WTC11 (cell line): ENCODE measurements around the gene CTNNA3. TPM values are rescaled to one million over a fixed set of nuclear protein-coding genes. Genes with fewer than 3 reads are reported as not detected.

Experiments
- ATAC-seq: fragments of 200-7000 bp; cut with Tn5 transposase; 2 replicates; pipeline ENCODE4 v1.10.0; 2021; ENCODE audit warnings: mild to moderate bottlenecking, moderate library complexity
- CTCF ChIA-PET: fragments of 300-600 bp; sonication (Branson Sonifier 250); formaldehyde crosslinking; loops from one replicate; lab custom pipeline; 2021; ENCODE audit warnings: antibody characterized with exemption; lab: Charles Lee
- POLR2A ChIA-PET: fragments of 350-600 bp; sonication (Branson Sonifier 250); formaldehyde crosslinking; loops from one replicate; lab custom pipeline; 2021; ENCODE audit warnings: antibody characterized with exemption; lab: Charles Lee
- DNase-seq: peaks from one replicate; pipeline ENCODE4 v3.0.0; 2021; ENCODE audit warnings: low spot score
- H3K27ac Mint-ChIP-seq: 2 replicates; pipeline ENCODE4 v1.8.0; 2021; ENCODE audit warnings: mixed read lengths
- H3K27me3 Mint-ChIP-seq: 2 replicates; pipeline ENCODE4 v1.8.0; 2021; ENCODE audit warnings: low read depth, mild to moderate bottlenecking, moderate library complexity, mixed read lengths
- H3K36me3 Mint-ChIP-seq: 2 replicates; pipeline ENCODE4 v1.8.0; 2021; ENCODE audit warnings: mixed read lengths
- H3K4me1 Mint-ChIP-seq: 2 replicates; pipeline ENCODE4 v1.8.0; 2022; ENCODE audit warnings: mixed read lengths
- H3K4me3 Mint-ChIP-seq: 2 replicates; pipeline ENCODE4 v1.8.0; 2021; ENCODE audit warnings: mild to moderate bottlenecking, moderate library complexity, mixed read lengths
- H3K9me3 Mint-ChIP-seq: 2 replicates; pipeline ENCODE4 v1.8.0; 2021; ENCODE audit warnings: mixed read lengths
- ATF1 ChIP-seq: sonication (generic); formaldehyde crosslinking; IDR thresholded peaks from 2 replicates; pipeline ENCODE4 v1.8.1; 2023; ENCODE audit warnings: mild to moderate bottlenecking, moderate library complexity, missing genetic modification reagents
- CDX4 ChIP-seq: fragments of 250-450 bp; sonication (Bioruptor Pico); IDR thresholded peaks from 2 replicates; pipeline ENCODE4 v1.9.0; 2021; ENCODE audit warnings: moderate library complexity, mild to moderate bottlenecking, inconsistent platforms, borderline replicate concordance
- CTCF ChIP-seq: fragments of 200-600 bp; IDR thresholded peaks from 2 replicates; pipeline ENCODE4 v1.8.0; 2022; ENCODE audit warnings: antibody characterized with exemption
- ELF4 ChIP-seq: sonication (generic); formaldehyde crosslinking; IDR thresholded peaks from 2 replicates; pipeline ENCODE4 v1.8.1; 2022; ENCODE audit warnings: low read depth, mild to moderate bottlenecking, moderate library complexity, missing genetic modification reagents
- GTF2I ChIP-seq: fragments of 250-450 bp; sonication (Bioruptor Pico); conservative IDR thresholded peaks from 2 replicates; pipeline ENCODE4 v1.4.0; 2021; ENCODE audit warnings: mild to moderate bottlenecking
- IRF2 ChIP-seq: sonication (generic); formaldehyde crosslinking; IDR thresholded peaks from 2 replicates; pipeline ENCODE4 v1.8.0; 2022; ENCODE audit warnings: low read depth, missing genetic modification reagents, borderline replicate concordance
- JAZF1 ChIP-seq: fragments of 250-450 bp; sonication (Bioruptor Pico); IDR thresholded peaks from 2 replicates; pipeline ENCODE4 v1.9.0; 2021; ENCODE audit warnings: moderate library complexity, mild to moderate bottlenecking, inconsistent platforms
- MLX ChIP-seq: sonication (generic); formaldehyde crosslinking; IDR thresholded peaks from 2 replicates; pipeline ENCODE4 v1.8.1; 2023; ENCODE audit warnings: mild to moderate bottlenecking, missing genetic modification reagents, moderate library complexity
- NFATC4 ChIP-seq: fragments of 250-450 bp; sonication (Bioruptor Pico); IDR thresholded peaks from 2 replicates; pipeline ENCODE4 v1.9.0; 2021; ENCODE audit warnings: mild to moderate bottlenecking
- NR2C2 ChIP-seq: sonication (generic); formaldehyde crosslinking; IDR thresholded peaks from 2 replicates; pipeline ENCODE4 v1.8.0; 2022; ENCODE audit warnings: mild to moderate bottlenecking, missing genetic modification reagents
- OVOL2 ChIP-seq: fragments of 250-450 bp; sonication (Bioruptor Pico); IDR thresholded peaks from 2 replicates; pipeline ENCODE4 v1.9.0; 2021; ENCODE audit warnings: mild to moderate bottlenecking, borderline replicate concordance
- TEAD1 ChIP-seq: sonication (generic); formaldehyde crosslinking; IDR thresholded peaks from 2 replicates; pipeline ENCODE4 v1.8.0; 2022; ENCODE audit warnings: mild to moderate bottlenecking, missing genetic modification reagents
- USF2 ChIP-seq: sonication (generic); formaldehyde crosslinking; IDR thresholded peaks from 2 replicates; pipeline ENCODE4 v1.8.1; 2023; ENCODE audit warnings: mild to moderate bottlenecking, missing genetic modification reagents, moderate library complexity
- ZBTB43 ChIP-seq: sonication (generic); formaldehyde crosslinking; IDR thresholded peaks from 2 replicates; pipeline ENCODE4 v1.8.1; 2023; ENCODE audit warnings: mild to moderate bottlenecking, missing genetic modification reagents
- ZNF396 ChIP-seq: fragments of 250-450 bp; sonication (Bioruptor Pico); IDR thresholded peaks from 2 replicates; pipeline ENCODE4 v1.8.0; 2021; ENCODE audit warnings: mild to moderate bottlenecking, moderate library complexity, borderline replicate concordance
- ZNF671 ChIP-seq: fragments of 250-450 bp; sonication (Bioruptor Pico); IDR thresholded peaks from 2 replicates; pipeline ENCODE4 v1.8.0; 2021; ENCODE audit warnings: mild to moderate bottlenecking
- total RNA-seq: library from RNA; stranded (reverse); gene quantifications from 3 replicates; pipeline ENCODE4 v1.2.3, GENCODE V29; 2021

CTNNA3 gene
- total RNA-seq, 1 experiment from 2014 or later, result 6.1 TPM

- Mint-ChIP-seq H3K4me1 (peaks cover 17% of the 10 kb centered on the region), H3K36me3 (no peaks in the 10 kb centered on the region), H3K27me3 (no peaks in the 10 kb centered on the region)
- CTCF ChIA-PET, result no interaction called here
- no peak for TF ChIP-seq CTCF
- TF ChIP-seq, all 79 proteins: peak for 0
- Mint-ChIP-seq H3K27ac (no peak overlapping the region), H3K9me3 (peaks cover 13% of the 10 kb centered on the region; the same call in 1 of the 2 replicates), H3K4me3 (no peak overlapping the region)
- POLR2A ChIA-PET, result no interaction called here
- ATAC-seq (no peak), DNase-seq (no peak)
These were observed 495.0 kb downstream of the CTNNA3 start for GRCh38 chr10:67200913-67201564.

GRCh38 chr10:67175354-67175753 is 520.6 kb downstream of the CTNNA3 start:
- POLR2A ChIA-PET, result no interaction called here

GRCh38 chr10:67173787-67174186 is 522.2 kb downstream of the CTNNA3 start:
- no peak for ATAC-seq
- peaks cover 20% of the 10 kb centered on the region for H3K9me3 Mint-ChIP-seq
- POLR2A ChIA-PET, result no interaction called here
- TF ChIP-seq CTCF (no peak), ZNF396 (no peak), TEAD1 (CRISPR knock-in tag) (no peak), GTF2I (CRISPR knock-in tag) (no peak), MLX (CRISPR knock-in tag) (no peak), JAZF1 (CRISPR knock-in tag) (no peak)
- TF ChIP-seq, all 79 proteins: peak for 0
- no peaks in the 10 kb centered on the region for H3K27me3 Mint-ChIP-seq
- peaks cover 10% of the 10 kb centered on the region for H3K36me3 Mint-ChIP-seq
- CTCF ChIA-PET, result no interaction called here
- H3K4me3 Mint-ChIP-seq, result no peak overlapping the region
- H3K4me1 Mint-ChIP-seq, result no peaks in the 10 kb centered on the region
- H3K27ac Mint-ChIP-seq, result no peak overlapping the region
- no peak for DNase-seq

More at GRCh38 chr10:67175354-67175753, 520.6 kb downstream of the CTNNA3 start:
- no peak overlapping the region for H3K27ac Mint-ChIP-seq
- TF ChIP-seq CDX4, result no peak
- TF ChIP-seq ELF4, result no peak
- no peak for TF ChIP-seq ZNF671 (CRISPR knock-in tag)
- no peak for TF ChIP-seq OVOL2
- TF ChIP-seq IRF2 (CRISPR knock-in tag), result no peak
- no peak for TF ChIP-seq USF2
- TF ChIP-seq ZBTB43 (CRISPR knock-in tag), result no peak
- no peak for TF ChIP-seq NFATC4 (CRISPR knock-in tag)
- no peak for TF ChIP-seq NR2C2 (CRISPR knock-in tag)
- no peak for TF ChIP-seq ATF1
- ATAC-seq, result no peak
- no peaks in the 10 kb centered on the region for H3K36me3 Mint-ChIP-seq
- H3K27me3 Mint-ChIP-seq, result no peaks in the 10 kb centered on the region
- peaks cover 4% of the 10 kb centered on the region for H3K9me3 Mint-ChIP-seq
- H3K4me1 Mint-ChIP-seq, result no peaks in the 10 kb centered on the region
- no peak overlapping the region for H3K4me3 Mint-ChIP-seq
- no peak for DNase-seq
- CTCF ChIA-PET, result no interaction called here
